H9 (cell line): Measurements from ENCODE around the gene MROH8. TPM values are rescaled to one million over a fixed set of nuclear protein-coding genes. Genes with fewer than 3 reads are reported as not detected.
A peak's percentile ranks its signal among the peaks of the same experiment; 100 is the strongest.

ENCODE experiments used
- DNase-seq: peaks from one replicate; pipeline ENCODE4 v3.0.0-alpha.2; 2017
- H2AFZ ChIP-seq: one replicate; pipeline ENCODE4 v1.6.1; 2013; ENCODE audit warnings: mild to moderate bottlenecking, low read length, control low read depth, moderate library complexity
- H2AK5ac ChIP-seq: 2 replicates; pipeline ENCODE4 v1.6.1; 2013; ENCODE audit warnings: low read length, control low read depth, mixed read lengths; ENCODE audit not compliant: insufficient read length
- H2BK120ac ChIP-seq: one replicate; pipeline ENCODE4 v1.6.1; 2013; ENCODE audit warnings: low read depth, mild to moderate bottlenecking, low read length, control low read depth, inconsistent platforms; ENCODE audit not compliant: poor library complexity, severe bottlenecking
- H2BK12ac ChIP-seq: 2 replicates; pipeline ENCODE4 v1.6.1; 2013; ENCODE audit warnings: low read length, control low read depth, mixed read lengths, low read depth; ENCODE audit not compliant: insufficient read length
- H2BK15ac ChIP-seq: 2 replicates; pipeline ENCODE4 v1.6.1; 2013; ENCODE audit warnings: low read depth, low read length, control low read depth
- H2BK20ac ChIP-seq: one replicate; pipeline ENCODE4 v1.6.1; 2013; ENCODE audit warnings: low read depth, mild to moderate bottlenecking, low read length, control low read depth, inconsistent platforms; ENCODE audit not compliant: poor library complexity, severe bottlenecking
- H2BK5ac ChIP-seq: 2 replicates; pipeline ENCODE4 v1.6.1; 2013; ENCODE audit warnings: low read length, control low read depth, mixed read lengths; ENCODE audit not compliant: insufficient read length
- H3K14ac ChIP-seq: 2 replicates; pipeline ENCODE4 v1.6.1; 2013; ENCODE audit warnings: low read length, control low read depth; ENCODE audit not compliant: insufficient read depth
- H3K18ac ChIP-seq: 2 replicates; pipeline ENCODE4 v1.6.1; 2013; ENCODE audit warnings: low read depth, mild to moderate bottlenecking, mixed read lengths, low read length, control low read depth; ENCODE audit not compliant: insufficient read length
- H3K23ac ChIP-seq: 2 replicates; pipeline ENCODE4 v1.6.1; 2013; ENCODE audit warnings: low read length, control low read depth, mixed read lengths, low read depth; ENCODE audit not compliant: insufficient read length
- H3K23me2 ChIP-seq: 2 replicates; pipeline ENCODE4 v1.6.1; 2013; ENCODE audit warnings: low read depth, mild to moderate bottlenecking, mixed read lengths, low read length, control low read depth; ENCODE audit not compliant: insufficient read length, poor library complexity, severe bottlenecking
- H3K27ac ChIP-seq: 2 replicates; pipeline ENCODE4 v1.5.1; 2013; ENCODE audit warnings: low read length, control low read depth, mixed read lengths, low read depth; ENCODE audit not compliant: insufficient read length
- H3K27me3 ChIP-seq: 2 replicates; pipeline ENCODE4 v1.6.1; 2013; ENCODE audit warnings: low read length, control low read depth, inconsistent platforms; ENCODE audit not compliant: insufficient read depth
- H3K4ac ChIP-seq: 2 replicates; pipeline ENCODE4 v1.6.1; 2013; ENCODE audit warnings: low read depth, mild to moderate bottlenecking, control low read depth, inconsistent platforms, low read length, moderate library complexity
- H3K4me1 ChIP-seq: 2 replicates; pipeline ENCODE4 v1.6.1; 2013; ENCODE audit warnings: low read length, control low read depth, inconsistent platforms; ENCODE audit not compliant: insufficient read depth
- H3K4me2 ChIP-seq: 2 replicates; pipeline ENCODE4 v1.6.1; 2013; ENCODE audit warnings: low read length, control low read depth, mixed read lengths; ENCODE audit not compliant: insufficient read length, insufficient read depth
- H3K56ac ChIP-seq: 2 replicates; pipeline ENCODE4 v1.6.1; 2013; ENCODE audit warnings: low read depth, mild to moderate bottlenecking, mixed read lengths, low read length, control low read depth; ENCODE audit not compliant: insufficient read length
- H3K79me1 ChIP-seq: 2 replicates; pipeline ENCODE4 v1.6.1; 2013; ENCODE audit warnings: low read depth, mild to moderate bottlenecking, moderate library complexity, low read length, control low read depth, inconsistent platforms; ENCODE audit not compliant: insufficient read depth, poor library complexity, severe bottlenecking
- H3K79me2 ChIP-seq: 2 replicates; pipeline ENCODE4 v1.6.1; 2013; ENCODE audit warnings: low read length, control low read depth, inconsistent platforms; ENCODE audit not compliant: insufficient read depth
- H3K9ac ChIP-seq: 2 replicates; pipeline ENCODE4 v1.6.1; 2013; ENCODE audit warnings: low read length, control low read depth, mixed read lengths; ENCODE audit not compliant: insufficient read length; ENCODE audit errors: extremely low read depth
- H3K9me3 ChIP-seq: one replicate; pipeline ENCODE4 v1.6.1; 2013; ENCODE audit warnings: low read depth, low read length, inconsistent platforms; ENCODE audit not compliant: control insufficient read depth
- H3T11ph ChIP-seq: one replicate; pipeline ENCODE4 v1.6.1; 2013; ENCODE audit warnings: mild to moderate bottlenecking, low read length, control low read depth, inconsistent platforms
- H4K20me1 ChIP-seq: one replicate; pipeline ENCODE4 v1.6.1; 2013; ENCODE audit not compliant: control insufficient read depth, insufficient read length, insufficient read depth
- H4K5ac ChIP-seq: 2 replicates; pipeline ENCODE4 v1.6.1; 2013; ENCODE audit warnings: low read depth, mild to moderate bottlenecking, mixed read lengths, low read length, control low read depth; ENCODE audit not compliant: insufficient read length
- H4K8ac ChIP-seq: replicated peaks from 2 replicates; pipeline ENCODE4 v1.6.1; 2013; ENCODE audit warnings: low read length, control low read depth, mixed read lengths, low read depth; ENCODE audit not compliant: insufficient read length
- H4K91ac ChIP-seq: 2 replicates; pipeline ENCODE4 v1.6.1; 2013; ENCODE audit warnings: low read depth, mild to moderate bottlenecking, moderate library complexity, mixed read lengths, low read length, control low read depth; ENCODE audit not compliant: insufficient read length
- H3K27ac Mint-ChIP-seq, 3 experiments: 2 replicates in 2 of 3; 3 replicates in 1 of 3; pipeline ENCODE4 v1.8.0; 2020 to 2021; ENCODE audit warnings: mixed read lengths in 3 of 3, mild to moderate bottlenecking in 1 of 3, moderate library complexity in 1 of 3
- H3K27me3 Mint-ChIP-seq: 2 replicates; pipeline ENCODE4 v1.8.0; 2021; ENCODE audit warnings: low read depth, mild to moderate bottlenecking, moderate library complexity, mixed read lengths
- H3K36me3 Mint-ChIP-seq, 3 experiments: 2 replicates in 2 of 3; 3 replicates in 1 of 3; pipeline ENCODE4 v1.8.0; 2020 to 2021; ENCODE audit warnings: low read depth in 3 of 3, mixed read lengths in 3 of 3; ENCODE audit not compliant: insufficient read depth in 1 of 3
- H3K4me1 Mint-ChIP-seq, 2 experiments: 2 replicates each; pipeline ENCODE4 v1.8.0; 2020; ENCODE audit warnings: mixed read lengths in 2 of 2
- H3K4me3 Mint-ChIP-seq, 2 experiments: 2 replicates in 1 of 2; 3 replicates in 1 of 2; pipeline ENCODE4 v1.8.0; 2020 to 2021; ENCODE audit warnings: mild to moderate bottlenecking in 2 of 2, mixed read lengths in 2 of 2, moderate library complexity in 1 of 2
- H3K9me3 Mint-ChIP-seq, 2 experiments: 2 replicates in 1 of 2; 3 replicates in 1 of 2; pipeline ENCODE4 v1.8.0; 2020; ENCODE audit warnings: mild to moderate bottlenecking in 2 of 2, mixed read lengths in 2 of 2, moderate library complexity in 1 of 2
- CTCF ChIP-seq: fragments of 200-600 bp; sonication (generic); conservative IDR thresholded peaks from 3 replicates; pipeline ENCODE4 v1.8.0; 2021; ENCODE audit warnings: antibody characterized with exemption, mild to moderate bottlenecking
- WGBS: extraction: QIAGEN DNeasy Blood & Tissue Kit; methylation state at CpG from one replicate; pipeline ENCODE4 v1.1.7; 2013; ENCODE audit warnings: missing lambda C conversion rate, low lambda C conversion rate, mixed read lengths; ENCODE audit not compliant: insufficient read length; ENCODE audit errors: extremely low coverage; 5-methylcytosine and 5-hydroxymethylcytosine counted together
- total RNA-seq: library from RNA; stranded (reverse); gene quantifications from 2 replicates; pipeline ENCODE4 v1.2.1, GENCODE V29; 2021

MROH8 gene
- total RNA-seq, 1 experiment from 2014 or later = 0.90 TPM

DNA sequence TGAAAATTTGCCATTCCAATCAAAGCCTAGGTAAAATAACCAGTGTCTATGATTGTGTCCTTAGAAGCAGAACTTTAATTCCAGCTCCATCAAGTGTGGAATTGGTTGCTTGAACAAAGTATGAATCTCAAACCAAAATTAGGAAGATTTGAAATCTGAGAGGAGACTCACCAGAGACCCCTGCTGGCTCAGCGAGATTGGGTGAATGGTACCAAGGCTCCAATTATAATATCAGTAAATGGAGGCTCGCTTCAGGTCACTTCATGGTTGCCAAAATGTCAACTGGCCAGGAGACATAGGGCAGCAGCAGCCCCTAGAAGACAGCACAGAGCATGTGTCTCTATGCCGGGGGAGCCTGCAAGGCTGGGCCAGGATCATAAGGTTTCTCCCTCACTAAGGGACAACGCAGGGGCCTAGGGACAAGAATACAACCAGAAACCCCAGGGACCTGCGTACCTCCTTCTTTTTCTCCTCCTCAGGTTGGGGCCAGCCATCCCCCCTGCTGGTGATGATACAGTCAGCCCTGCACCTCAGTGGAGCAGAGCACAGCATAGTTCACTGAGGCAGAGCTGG is 97.5 kb downstream of the MROH8 start:
- no peak overlapping the region for H3K27ac ChIP-seq
- H2BK5ac ChIP-seq = no peak overlapping the region
- H3K4me2 ChIP-seq = no peak overlapping the region
- no peak for DNase-seq
- no peak overlapping the region for H2AFZ ChIP-seq
- no peaks in the 10 kb centered on the region for H3K9me3 Mint-ChIP-seq
- H3K56ac ChIP-seq = no peak overlapping the region
- H3K27me3 Mint-ChIP-seq = no peaks in the 10 kb centered on the region
- no peaks in the 10 kb centered on the region for H3K79me1 ChIP-seq
- no peak overlapping the region for H3K18ac ChIP-seq
- no CpG with 5 or more reads among the region's 5 CpGs for WGBS
- H3K27ac Mint-ChIP-seq = peak overlapping the region in 2 of 3 experiments; percentile 69 to 72; a peak in 2 of 7 replicates
- H4K20me1 ChIP-seq = no peaks in the 10 kb centered on the region
- peak; percentile 60 for TF ChIP-seq CTCF
- no peaks in the 10 kb centered on the region for H3K4me1 ChIP-seq
- no peaks in the 10 kb centered on the region for H3K79me2 ChIP-seq
- H4K91ac ChIP-seq = no peak overlapping the region
- no peak overlapping the region for H3K4ac ChIP-seq
- H3K4me1 Mint-ChIP-seq = peaks cover 0 to 6% of the 10 kb centered on the region in 2 experiments; a peak in 3 of 4 replicates
- no peak overlapping the region for H2AK5ac ChIP-seq
- no peak overlapping the region for H3K4me3 Mint-ChIP-seq
- no peak overlapping the region for H3K14ac ChIP-seq
- no peak overlapping the region for H4K5ac ChIP-seq
- H3K9ac ChIP-seq = no peak overlapping the region
- H3T11ph ChIP-seq = no peak overlapping the region
- H2BK20ac ChIP-seq = no peak overlapping the region
- no peaks in the 10 kb centered on the region for H3K27me3 ChIP-seq
- no peak overlapping the region for H2BK15ac ChIP-seq
- H4K8ac ChIP-seq = no peak overlapping the region
- no peaks in the 10 kb centered on the region for H3K9me3 ChIP-seq
- peaks cover 15 to 58% (median 41%) of the 10 kb centered on the region in 3 experiments; a peak in 6 of 7 replicates for H3K36me3 Mint-ChIP-seq
- no peaks in the 10 kb centered on the region for H3K23me2 ChIP-seq
- H2BK12ac ChIP-seq = no peak overlapping the region
- no peak overlapping the region for H3K23ac ChIP-seq
- H2BK120ac ChIP-seq = no peak overlapping the region
